ENCODE data around the gene CSRNP2. TPM values are rescaled to one million over a fixed set of nuclear protein-coding genes. Genes with fewer than 3 reads are reported as not detected.

CSRNP2 gene
- total and polyA plus RNA-seq, 2 of the 8 experiments (the other 6 are each of a cell fraction or from before 2014, with no cell fraction given) = 13.7 to 34.0 TPM

- H3K9me3 ChIP-seq (ENCODE audit: insufficient read depth in 2 of 2, low read depth in 1 of 2, low read length in 1 of 2) = no peaks in the 10 kb centered on the region
- H4K91ac ChIP-seq (replicated peaks; ENCODE audit: insufficient read length, low read length) = no peak overlapping the region
- H2BK15ac ChIP-seq (ENCODE audit: low read length) = 0 out of 2 replicates have a peak overlapping the region, but pooled peaks have one; percentile 6
- no peaks in the 10 kb centered on the region; a peak in 1 of 7 replicates for H3K27me3 ChIP-seq (replicated peaks in 1 of 4; ENCODE audit: control insufficient read depth in 3 of 4, extremely low read depth in 1 of 4, insufficient read depth in 3 of 4, low read length in 3 of 4)
- no peak overlapping the region for H3K23ac ChIP-seq (ENCODE audit: insufficient read length)
- peaks cover 4% of the 10 kb centered on the region; the same call in 1 of the 2 replicates for H3K79me1 ChIP-seq (ENCODE audit: low read depth, low read length)
- no peak for DNase-seq (ENCODE audit: low read depth in 1 of 2, low spot score in 2 of 2)
- H3K4ac ChIP-seq (replicated peaks; ENCODE audit: insufficient read length, low read depth, low read length) = no peak overlapping the region
- H2AFZ ChIP-seq (ENCODE audit: low read length) = no peak overlapping the region
- H3K14ac ChIP-seq (ENCODE audit: insufficient read length) = no peak overlapping the region
- peaks cover 1% of the 10 kb centered on the region; the same call in 1 of the 2 replicates for H3K23me2 ChIP-seq (ENCODE audit: low read depth, low read length)
- H2BK20ac ChIP-seq (ENCODE audit: low read length) = no peak overlapping the region
- peak overlapping the region; percentile 25 for H2BK120ac ChIP-seq (replicated peaks; ENCODE audit: low read depth, low read length)
- ChIA-PET CTCF (ENCODE audit: partially characterized antibody) (interaction anchor here (1.0 to 8.0 kb wide), 5 partner anchors 21 to 227 kb away, joined by 3 to 66 read pairs (median 25); no protein-coding TSS in a partner anchor), POLR2A (ENCODE audit: partially characterized antibody) (interaction anchor here (0.6 to 4.2 kb wide), 18 partner anchors 10 to 326 kb away, joined by 3 to 30 read pairs (median 4); partner anchors contain the start of genes CSRNP2 and LETMD1)
- FAIRE-seq = no peak
- H3K4me2 ChIP-seq (ENCODE audit: insufficient read depth in 1 of 2, low read depth in 2 of 2, low read length in 2 of 2) = peak overlapping the region; percentile 74 to 88
- H2BK12ac ChIP-seq (ENCODE audit: low read depth, low read length) = no peak overlapping the region; the same call in 1 of the 2 replicates
- TF ChIP-seq CHD1 (IDR thresholded peaks at IDR 0.05; ENCODE audit: low read depth, low read length) (no peak), RBBP5 (IDR thresholded peaks at IDR 0.05; ENCODE audit: borderline replicate concordance, low read depth, low read length) (no peak), CBX8 (IDR thresholded peaks at IDR 0.05; ENCODE audit: borderline replicate concordance, low read depth, low read length) (no peak), EGR1 (IDR thresholded peaks at IDR 0.05; ENCODE audit: borderline replicate concordance, low read depth, low read length) (no peak), JUN (IDR thresholded peaks at IDR 0.05; ENCODE audit: low read depth, low read length) (no peak), CREB1 (IDR thresholded peaks at IDR 0.05) (no peak), BRCA1 (IDR thresholded peaks at IDR 0.05; ENCODE audit: low read depth, low read length) (no peak), USF2 (IDR thresholded peaks at IDR 0.05; ENCODE audit: low read length) (no peak), TEAD4 (IDR thresholded peaks at IDR 0.05; ENCODE audit: low read depth, low read length) (no peak), SAP30 (IDR thresholded peaks at IDR 0.05; ENCODE audit: insufficient read depth, insufficient replicate concordance, low read length) (no peak), RXRA (IDR thresholded peaks at IDR 0.05; ENCODE audit: insufficient read depth, low read depth, low read length) (no peak)
- peak overlapping the region; percentile 96 for H2BK5ac ChIP-seq (ENCODE audit: low read depth, low read length)
- H3K9ac ChIP-seq (replicated peaks in 1 of 4; ENCODE audit: extremely low read depth in 1 of 4, low read depth in 3 of 4, low read length in 3 of 4) = peak overlapping the region in 3 of 4 experiments; percentile 64 to 89 (median 85); a peak in 5 of 7 replicates
- H4K8ac ChIP-seq (ENCODE audit: extremely low read depth, insufficient read depth, low read length) = peak overlapping the region; percentile 96
- peak overlapping the region; percentile 92 for H3K56ac ChIP-seq (replicated peaks; ENCODE audit: insufficient read length, low read depth, low read length)
- WGBS, 2 experiments (ENCODE audit: extremely low coverage in 1 of 2, insufficient coverage in 1 of 2, insufficient read length in 1 of 2, insufficient replicate concordance in 2 of 2, low coverage in 1 of 2, low lambda C conversion rate in 2 of 2, missing lambda C conversion rate in 1 of 2) = 11% methylated on average over 9 of the region's 9 CpGs; no CpG with 5 or more reads in 1 of the 2 experiments
- H4K20me1 ChIP-seq (replicated peaks in 1 of 2; ENCODE audit: control insufficient read depth in 1 of 2, insufficient read depth in 2 of 2, low read length in 2 of 2) = no peaks in the 10 kb centered on the region
- no peaks in the 10 kb centered on the region for H3K36me3 ChIP-seq (ENCODE audit: control insufficient read depth in 2 of 4, insufficient read depth in 4 of 4, low read length in 3 of 4)
- H3K79me2 ChIP-seq (ENCODE audit: control insufficient read depth in 1 of 2, insufficient read depth in 2 of 2, low read length in 2 of 2) = peaks cover 15 to 51% of the 10 kb centered on the region in 2 experiments
- peak overlapping the region; percentile 90 for H3K27ac ChIP-seq (ENCODE audit: low read depth, low read length)
- no peak overlapping the region for H2AK5ac ChIP-seq (ENCODE audit: low read depth, low read length)
- peaks cover 9 to 16% (median 13%) of the 10 kb centered on the region in 4 experiments for H3K4me1 ChIP-seq (replicated peaks in 1 of 4; ENCODE audit: control insufficient read depth in 3 of 4, insufficient read depth in 4 of 4, low read length in 3 of 4)
- H3K4me3 ChIP-seq (ENCODE audit: extremely low read depth in 1 of 4, insufficient read depth in 2 of 4, low read depth in 3 of 4, low read length in 4 of 4) = peak overlapping the region; percentile 54 to 72 (median 64)
- H3K18ac ChIP-seq (ENCODE audit: extremely low read depth, low read length) = peak overlapping the region; percentile 68
- H4K5ac ChIP-seq (ENCODE audit: insufficient read length, low read depth, low read length) = peak overlapping the region; percentile 85
These were observed 58.0 kb downstream of the CSRNP2 start for GRCh38 chr12:51025338-51025835.
